ENCODE results near the gene CD82. TPM values are rescaled to one million over a fixed set of nuclear protein-coding genes. Genes with fewer than 3 reads are reported as not detected.

Gene CD82
- total RNA-seq, 1 experiment from 2014 or later, result 32.6 TPM

DNA sequence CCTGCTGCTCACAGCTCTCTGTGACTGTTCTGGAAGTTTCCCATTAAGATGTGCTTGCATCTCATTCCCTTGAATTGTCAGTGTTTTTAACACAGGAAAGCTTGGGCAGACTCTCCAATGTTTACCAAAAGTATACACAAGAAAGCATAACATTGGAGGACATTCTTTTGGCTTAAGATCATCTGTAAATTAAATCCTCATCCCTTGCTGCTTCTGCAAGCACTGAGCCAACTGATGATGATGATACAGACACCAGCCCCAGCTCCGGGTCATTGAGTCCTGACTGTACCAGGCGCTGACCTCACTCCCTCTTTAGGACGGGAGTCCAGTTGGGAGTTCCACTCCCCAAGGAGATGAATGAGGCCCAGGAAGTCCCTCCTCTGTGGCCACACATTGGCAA, 23.8 kb downstream of the CD82 start:
- no peak overlapping the region for H3K4me3 Mint-ChIP-seq (ENCODE audit: low read depth, unreplicated experiment)
- no peaks in the 10 kb centered on the region for H3K27me3 Mint-ChIP-seq (ENCODE audit: unreplicated experiment)
- H3K9me3 Mint-ChIP-seq (ENCODE audit: low read depth, unreplicated experiment), result no peaks in the 10 kb centered on the region
- DNase-seq, result no peak
- BruUV-seq (replicated peaks), result no TSS peak
- H3K27ac Mint-ChIP-seq (ENCODE audit: unreplicated experiment), result no peak overlapping the region
- H3K36me3 Mint-ChIP-seq (ENCODE audit: insufficient read depth, unreplicated experiment), result no peaks in the 10 kb centered on the region
- intact Hi-C loops (cut with micrococcal nuclease; ENCODE audit: unreplicated experiment), result no loop called here
- peaks cover 10% of the 10 kb centered on the region for H3K4me1 Mint-ChIP-seq (ENCODE audit: low read depth, unreplicated experiment)
- CTCF ChIA-PET, result interaction anchor here (0.5 kb wide), 1 partner anchor 824 kb away, joined by 3 read pairs; no protein-coding TSS in a partner anchor
- TF ChIP-seq, protein P1, sequence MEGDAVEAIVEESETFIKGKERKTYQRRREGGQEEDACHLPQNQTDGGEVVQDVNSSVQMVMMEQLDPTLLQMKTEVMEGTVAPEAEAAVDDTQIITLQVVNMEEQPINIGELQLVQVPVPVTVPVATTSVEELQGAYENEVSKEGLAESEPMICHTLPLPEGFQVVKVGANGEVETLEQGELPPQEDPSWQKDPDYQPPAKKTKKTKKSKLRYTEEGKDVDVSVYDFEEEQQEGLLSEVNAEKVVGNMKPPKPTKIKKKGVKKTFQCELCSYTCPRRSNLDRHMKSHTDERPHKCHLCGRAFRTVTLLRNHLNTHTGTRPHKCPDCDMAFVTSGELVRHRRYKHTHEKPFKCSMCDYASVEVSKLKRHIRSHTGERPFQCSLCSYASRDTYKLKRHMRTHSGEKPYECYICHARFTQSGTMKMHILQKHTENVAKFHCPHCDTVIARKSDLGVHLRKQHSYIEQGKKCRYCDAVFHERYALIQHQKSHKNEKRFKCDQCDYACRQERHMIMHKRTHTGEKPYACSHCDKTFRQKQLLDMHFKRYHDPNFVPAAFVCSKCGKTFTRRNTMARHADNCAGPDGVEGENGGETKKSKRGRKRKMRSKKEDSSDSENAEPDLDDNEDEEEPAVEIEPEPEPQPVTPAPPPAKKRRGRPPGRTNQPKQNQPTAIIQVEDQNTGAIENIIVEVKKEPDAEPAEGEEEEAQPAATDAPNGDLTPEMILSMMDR (IDR thresholded peaks at IDR 0.05; ENCODE audit: unreplicated experiment), result no peak

- no peaks in the 10 kb centered on the region for H3K4me1 Mint-ChIP-seq (ENCODE audit: low read depth, unreplicated experiment)
- CTCF ChIA-PET, result no interaction called here
- no peak overlapping the region for H3K4me3 Mint-ChIP-seq (ENCODE audit: low read depth, unreplicated experiment)
- intact Hi-C loops (cut with micrococcal nuclease; ENCODE audit: unreplicated experiment), result no loop called here
- TF ChIP-seq, protein P1 (IDR thresholded peaks at IDR 0.05; ENCODE audit: unreplicated experiment), result no peak
- no TSS peak for BruUV-seq (replicated peaks)
- no peaks in the 10 kb centered on the region for H3K27me3 Mint-ChIP-seq (ENCODE audit: unreplicated experiment)
- no peak for DNase-seq
- no peaks in the 10 kb centered on the region for H3K9me3 Mint-ChIP-seq (ENCODE audit: low read depth, unreplicated experiment)
- H3K27ac Mint-ChIP-seq (ENCODE audit: unreplicated experiment), result no peak overlapping the region
- H3K36me3 Mint-ChIP-seq (ENCODE audit: insufficient read depth, unreplicated experiment), result no peaks in the 10 kb centered on the region
Measured at GRCh38 chr11:44590769-44591168, 25.3 kb downstream of the CD82 start.

DNA sequence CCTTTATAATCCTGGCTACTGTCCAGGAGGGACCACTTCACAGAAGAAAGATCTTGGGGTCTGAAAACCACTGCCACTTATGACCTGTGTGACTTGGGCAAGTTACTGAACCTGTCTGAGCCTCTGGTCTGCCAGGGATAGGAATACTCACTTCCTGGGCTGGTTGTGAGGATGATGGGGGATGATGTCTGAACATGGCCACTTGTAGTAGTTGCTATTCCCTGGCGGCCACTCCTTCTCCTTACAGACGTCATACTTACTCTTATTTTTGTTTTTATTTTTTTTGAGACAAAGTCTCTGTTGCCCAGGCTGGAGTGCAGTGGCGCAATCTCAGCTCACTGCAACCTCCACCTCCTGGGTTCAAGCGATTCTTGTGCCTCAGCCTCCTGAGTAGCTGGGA, 26.1 kb downstream of the CD82 start:
- CTCF ChIA-PET, result interaction anchor here (1.1 kb wide), 1 partner anchor 13 kb away, joined by 3 read pairs; no protein-coding TSS in a partner anchor
- no peak overlapping the region for H3K27ac Mint-ChIP-seq (ENCODE audit: unreplicated experiment)
- no peak for DNase-seq
- H3K9me3 Mint-ChIP-seq (ENCODE audit: low read depth, unreplicated experiment), result no peaks in the 10 kb centered on the region
- H3K27me3 Mint-ChIP-seq (ENCODE audit: unreplicated experiment), result no peaks in the 10 kb centered on the region
- intact Hi-C loops (cut with micrococcal nuclease; ENCODE audit: unreplicated experiment), result no loop called here
- H3K4me1 Mint-ChIP-seq (ENCODE audit: low read depth, unreplicated experiment), result no peaks in the 10 kb centered on the region
- no peaks in the 10 kb centered on the region for H3K36me3 Mint-ChIP-seq (ENCODE audit: insufficient read depth, unreplicated experiment)
- BruUV-seq (replicated peaks), result no TSS peak
- no peak overlapping the region for H3K4me3 Mint-ChIP-seq (ENCODE audit: low read depth, unreplicated experiment)
- TF ChIP-seq, protein P1 (IDR thresholded peaks at IDR 0.05; ENCODE audit: unreplicated experiment), result no peak

DNA sequence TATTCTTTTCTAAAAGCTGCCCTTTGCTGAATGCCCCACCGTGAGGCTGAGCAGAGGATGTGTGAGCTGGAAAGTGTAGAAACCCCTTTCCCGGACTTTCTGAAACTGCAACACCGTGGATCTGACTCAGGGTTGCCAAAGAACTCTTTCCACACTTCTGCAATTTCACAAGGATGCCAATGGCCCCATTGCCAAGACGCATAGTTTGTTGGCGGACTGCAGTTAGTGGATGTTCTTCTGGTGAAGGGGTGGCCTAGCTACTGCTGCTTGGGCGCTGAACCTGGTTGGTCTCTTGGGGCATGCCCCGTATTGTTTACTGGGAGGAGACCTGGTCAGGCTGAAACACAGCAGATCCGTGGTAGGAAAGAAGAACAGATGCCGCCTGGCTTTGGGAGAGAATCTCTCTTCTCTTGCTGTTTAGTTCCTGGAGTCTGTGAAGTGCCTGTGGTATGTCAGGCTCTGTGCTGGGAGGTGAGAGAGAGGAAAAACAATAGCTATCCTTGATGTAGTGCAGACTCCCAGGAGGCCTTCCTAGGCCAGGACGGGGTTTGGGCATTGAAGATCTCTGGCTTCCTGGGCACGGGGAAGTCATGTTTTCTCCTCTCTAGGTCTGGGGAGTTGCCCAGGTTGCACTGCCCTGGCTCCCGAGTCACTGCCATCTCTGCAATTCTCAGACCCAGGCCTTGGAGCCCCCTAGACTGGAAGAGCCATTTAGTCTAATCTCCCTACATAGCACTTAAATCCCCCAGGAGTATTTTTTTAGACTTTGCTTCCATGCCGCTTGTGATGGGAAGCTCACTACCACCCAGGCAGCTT, 26.9 kb downstream of the CD82 start:
- H3K4me1 Mint-ChIP-seq (ENCODE audit: low read depth, unreplicated experiment), result no peaks in the 10 kb centered on the region
- no peak overlapping the region for H3K27ac Mint-ChIP-seq (ENCODE audit: unreplicated experiment)
- TF ChIP-seq, protein P1 (IDR thresholded peaks at IDR 0.05; ENCODE audit: unreplicated experiment), result no peak
- DNase-seq, result no peak
- H3K9me3 Mint-ChIP-seq (ENCODE audit: low read depth, unreplicated experiment), result no peaks in the 10 kb centered on the region
- BruUV-seq (replicated peaks), result no TSS peak
- intact Hi-C loops (cut with micrococcal nuclease; ENCODE audit: unreplicated experiment), result no loop called here
- CTCF ChIA-PET, result interaction anchor here (1.1 kb wide), 1 partner anchor 12 kb away, joined by 3 read pairs; no protein-coding TSS in a partner anchor
- no peaks in the 10 kb centered on the region for H3K27me3 Mint-ChIP-seq (ENCODE audit: unreplicated experiment)
- H3K4me3 Mint-ChIP-seq (ENCODE audit: low read depth, unreplicated experiment), result no peak overlapping the region
- H3K36me3 Mint-ChIP-seq (ENCODE audit: insufficient read depth, unreplicated experiment), result no peaks in the 10 kb centered on the region
